ENCODE data around the gene XCL1. TPM values are rescaled to one million over a fixed set of nuclear protein-coding genes. Genes with fewer than 3 reads are reported as not detected.
A peak's percentile ranks its signal among the peaks of the same experiment; 100 is the strongest.

The XCL1 gene
- total RNA-seq, 1 donor from 2014 or later, result 1.2 TPM

DNA sequence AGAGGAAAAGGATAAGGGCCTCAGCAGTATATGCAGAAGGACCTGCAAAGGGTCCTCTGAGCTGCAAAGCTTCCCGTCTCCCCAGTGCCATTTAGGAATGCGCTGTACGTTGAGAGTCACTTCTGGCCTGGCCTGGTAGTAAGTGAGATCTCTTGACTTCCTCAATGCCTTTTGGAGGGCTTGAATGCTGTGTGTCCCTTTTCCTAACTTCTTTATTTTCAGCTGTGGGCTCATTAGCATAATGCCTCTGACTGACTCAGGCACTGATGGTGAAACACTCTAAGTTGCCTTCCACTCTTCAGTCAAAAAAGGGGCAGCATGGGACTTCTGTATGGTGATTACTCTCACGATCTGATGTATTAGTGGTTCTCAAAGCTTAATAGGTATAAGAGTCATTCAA is 49.9 kb downstream of the XCL1 start:
- no peak overlapping the region for H3K4me3 ChIP-seq
- ATAC-seq, result peak; percentile 7 to 29
- intact Hi-C loops (cut with DNase I), result no loop called here

GRCh38 chr1:168627370-168627769 is 51.0 kb downstream of the XCL1 start:
- no peak for ATAC-seq
- no peak overlapping the region for H3K4me3 ChIP-seq
- DNase-seq, result no peak

More for the DNA sequence above, 49.9 kb downstream of the XCL1 start:
- Histone ChIP-seq H3K9me3 (no peaks in the 10 kb centered on the region), H3K27ac (no peak overlapping the region), H3K27me3 (ENCODE audit: low read depth) (no peaks in the 10 kb centered on the region), H3K4me1 (no peaks in the 10 kb centered on the region), H3K36me3 (no peaks in the 10 kb centered on the region)
- TF ChIP-seq, protein P1, sequence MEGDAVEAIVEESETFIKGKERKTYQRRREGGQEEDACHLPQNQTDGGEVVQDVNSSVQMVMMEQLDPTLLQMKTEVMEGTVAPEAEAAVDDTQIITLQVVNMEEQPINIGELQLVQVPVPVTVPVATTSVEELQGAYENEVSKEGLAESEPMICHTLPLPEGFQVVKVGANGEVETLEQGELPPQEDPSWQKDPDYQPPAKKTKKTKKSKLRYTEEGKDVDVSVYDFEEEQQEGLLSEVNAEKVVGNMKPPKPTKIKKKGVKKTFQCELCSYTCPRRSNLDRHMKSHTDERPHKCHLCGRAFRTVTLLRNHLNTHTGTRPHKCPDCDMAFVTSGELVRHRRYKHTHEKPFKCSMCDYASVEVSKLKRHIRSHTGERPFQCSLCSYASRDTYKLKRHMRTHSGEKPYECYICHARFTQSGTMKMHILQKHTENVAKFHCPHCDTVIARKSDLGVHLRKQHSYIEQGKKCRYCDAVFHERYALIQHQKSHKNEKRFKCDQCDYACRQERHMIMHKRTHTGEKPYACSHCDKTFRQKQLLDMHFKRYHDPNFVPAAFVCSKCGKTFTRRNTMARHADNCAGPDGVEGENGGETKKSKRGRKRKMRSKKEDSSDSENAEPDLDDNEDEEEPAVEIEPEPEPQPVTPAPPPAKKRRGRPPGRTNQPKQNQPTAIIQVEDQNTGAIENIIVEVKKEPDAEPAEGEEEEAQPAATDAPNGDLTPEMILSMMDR (IDR thresholded peaks at IDR 0.05), result no peak
- no peak for DNase-seq

DNA sequence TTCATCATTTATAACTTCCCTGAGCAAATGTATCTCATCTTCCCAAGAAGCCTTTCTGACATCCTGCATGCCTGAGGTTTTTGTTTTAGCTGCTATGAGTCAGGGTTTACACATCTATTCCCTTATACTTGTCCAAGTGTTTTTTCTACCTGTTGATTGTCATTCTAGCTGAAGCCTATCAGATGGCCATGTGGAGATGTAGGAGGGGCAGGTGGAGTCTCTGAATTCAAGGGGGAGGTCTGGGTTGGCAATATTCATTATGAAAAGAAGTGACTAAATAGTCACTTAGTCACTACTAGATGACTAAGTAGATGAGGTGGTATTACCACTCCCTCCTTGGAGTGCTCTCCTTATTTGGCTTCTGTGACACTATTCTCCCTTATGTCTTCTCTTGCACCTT is 52.4 kb downstream of the XCL1 start:
- Histone ChIP-seq H3K4me3 (no peak overlapping the region), H3K36me3 (no peaks in the 10 kb centered on the region), H3K27ac (no peak overlapping the region), H3K9me3 (no peaks in the 10 kb centered on the region), H3K27me3 (ENCODE audit: low read depth) (no peaks in the 10 kb centered on the region), H3K4me1 (no peaks in the 10 kb centered on the region)
- TF ChIP-seq, protein P1 (IDR thresholded peaks at IDR 0.05), result no peak
- ATAC-seq (no peak), DNase-seq (no peak)
- intact Hi-C loops (cut with DNase I), result no loop called here

More at GRCh38 chr1:168627370-168627769, 51.0 kb downstream of the XCL1 start:
- Histone ChIP-seq H3K27ac (no peak overlapping the region), H3K9me3 (no peaks in the 10 kb centered on the region), H3K27me3 (ENCODE audit: low read depth) (no peaks in the 10 kb centered on the region), H3K4me1 (no peaks in the 10 kb centered on the region), H3K36me3 (no peaks in the 10 kb centered on the region)
- TF ChIP-seq, protein P1 (IDR thresholded peaks at IDR 0.05), result no peak
- intact Hi-C loops (cut with DNase I), result no loop called here

DNA sequence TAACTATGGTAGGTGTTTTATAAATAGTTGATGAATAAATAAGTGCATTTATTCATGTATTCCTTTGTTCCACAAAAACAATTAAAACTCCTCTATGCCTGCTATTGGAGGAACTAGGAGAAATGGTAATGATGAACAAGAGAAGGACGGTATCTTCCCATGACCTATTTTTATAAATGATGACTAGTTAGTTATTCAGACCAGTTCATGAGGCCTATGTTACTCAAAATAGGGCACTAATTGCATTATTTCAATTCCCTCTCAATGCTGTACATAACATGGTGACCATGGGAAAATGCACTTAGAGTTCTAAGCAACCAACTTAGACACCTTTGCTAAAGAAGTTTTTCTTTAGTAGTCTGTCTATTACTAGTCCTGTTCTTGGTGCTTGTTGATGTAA is 53.1 kb downstream of the XCL1 start:
- ATAC-seq, result no peak
- Histone ChIP-seq H3K9me3 (no peaks in the 10 kb centered on the region), H3K36me3 (no peaks in the 10 kb centered on the region), H3K27me3 (ENCODE audit: low read depth) (no peaks in the 10 kb centered on the region), H3K27ac (no peak overlapping the region), H3K4me3 (no peak overlapping the region), H3K4me1 (no peaks in the 10 kb centered on the region)
- intact Hi-C loops (cut with DNase I), result no loop called here
- no peak for DNase-seq
- TF ChIP-seq, protein P1 (IDR thresholded peaks at IDR 0.05), result no peak

Other genes with a start within 250 kb of the XCL1 start
- gene XCL2, start 32.6 kb upstream of the XCL1 start, total RNA-seq, result 2.0 TPM
- gene DPT, start 152.6 kb downstream of the XCL1 start, total RNA-seq, result 18.6 TPM